ENCODE data around the gene SHROOM3. TPM values are rescaled to one million over a fixed set of nuclear protein-coding genes. Genes with fewer than 3 reads are reported as not detected.

SHROOM3 gene
- total RNA-seq, 2 donors from 2014 or later = 56.7 to 96.0 TPM

GRCh38 chr4:76655566-76656479 is 220.8 kb downstream of the SHROOM3 start:
- WGBS, 2 donors = 81 to 89% methylated on average over 6 of the region's 6 CpGs
- TF ChIP-seq, protein P1, sequence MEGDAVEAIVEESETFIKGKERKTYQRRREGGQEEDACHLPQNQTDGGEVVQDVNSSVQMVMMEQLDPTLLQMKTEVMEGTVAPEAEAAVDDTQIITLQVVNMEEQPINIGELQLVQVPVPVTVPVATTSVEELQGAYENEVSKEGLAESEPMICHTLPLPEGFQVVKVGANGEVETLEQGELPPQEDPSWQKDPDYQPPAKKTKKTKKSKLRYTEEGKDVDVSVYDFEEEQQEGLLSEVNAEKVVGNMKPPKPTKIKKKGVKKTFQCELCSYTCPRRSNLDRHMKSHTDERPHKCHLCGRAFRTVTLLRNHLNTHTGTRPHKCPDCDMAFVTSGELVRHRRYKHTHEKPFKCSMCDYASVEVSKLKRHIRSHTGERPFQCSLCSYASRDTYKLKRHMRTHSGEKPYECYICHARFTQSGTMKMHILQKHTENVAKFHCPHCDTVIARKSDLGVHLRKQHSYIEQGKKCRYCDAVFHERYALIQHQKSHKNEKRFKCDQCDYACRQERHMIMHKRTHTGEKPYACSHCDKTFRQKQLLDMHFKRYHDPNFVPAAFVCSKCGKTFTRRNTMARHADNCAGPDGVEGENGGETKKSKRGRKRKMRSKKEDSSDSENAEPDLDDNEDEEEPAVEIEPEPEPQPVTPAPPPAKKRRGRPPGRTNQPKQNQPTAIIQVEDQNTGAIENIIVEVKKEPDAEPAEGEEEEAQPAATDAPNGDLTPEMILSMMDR (IDR thresholded peaks at IDR 0.05) = no peak
- no peak for TF ChIP-seq POLR2A (IDR thresholded peaks at IDR 0.05)
- H3K36me3 ChIP-seq (replicated peaks in 1 of 2; ENCODE audit: insufficient read depth in 1 of 2, low read depth in 2 of 2) = no peaks in the 10 kb centered on the region
- no peak overlapping the region for H3K4me3 ChIP-seq
- ATAC-seq (no peak), DNase-seq (no peak)
- no peaks in the 10 kb centered on the region for H3K9me3 ChIP-seq
- intact Hi-C loops (cut with DNase I) = no loop called here
- no peaks in the 10 kb centered on the region for H3K27me3 ChIP-seq
- no peak overlapping the region for H3K27ac ChIP-seq
- H3K4me1 ChIP-seq = no peaks in the 10 kb centered on the region

- 68 to 82% methylated on average over 2 of the region's 2 CpGs for WGBS, 2 donors
- no peak for ATAC-seq
Measured at GRCh38 chr4:76657443-76657842, 222.4 kb downstream of the SHROOM3 start.

GRCh38 chr4:76658231-76659102 is 223.4 kb downstream of the SHROOM3 start:
- no peak overlapping the region for H3K27ac ChIP-seq
- DNase-seq = no peak
- intact Hi-C loops (cut with DNase I) = no loop called here

More at GRCh38 chr4:76657443-76657842, 222.4 kb downstream of the SHROOM3 start:
- Histone ChIP-seq H3K27ac (no peak overlapping the region), H3K9me3 (no peaks in the 10 kb centered on the region), H3K27me3 (no peaks in the 10 kb centered on the region), H3K36me3 (replicated peaks in 1 of 2; ENCODE audit: insufficient read depth in 1 of 2, low read depth in 2 of 2) (no peaks in the 10 kb centered on the region), H3K4me3 (no peak overlapping the region), H3K4me1 (no peaks in the 10 kb centered on the region)
- intact Hi-C loops (cut with DNase I) = no loop called here
- no peak for DNase-seq
- TF ChIP-seq, protein P1 (IDR thresholded peaks at IDR 0.05) = no peak
- TF ChIP-seq POLR2A (IDR thresholded peaks at IDR 0.05) = no peak

GRCh38 chr4:76659103-76659490 is 224.1 kb downstream of the SHROOM3 start:
- Histone ChIP-seq H3K4me3 (no peak overlapping the region), H3K9me3 (no peaks in the 10 kb centered on the region), H3K27me3 (no peaks in the 10 kb centered on the region), H3K4me1 (peaks cover 6% of the 10 kb centered on the region), H3K27ac (no peak overlapping the region), H3K36me3 (replicated peaks in 1 of 2; ENCODE audit: insufficient read depth in 1 of 2, low read depth in 2 of 2) (no peaks in the 10 kb centered on the region)
- intact Hi-C loops (cut with DNase I) = no loop called here
- ATAC-seq (no peak), DNase-seq (no peak)
- WGBS, 2 donors = 96 to 100% methylated on average over 1 of the region's 1 CpG
- TF ChIP-seq, protein P1 (IDR thresholded peaks at IDR 0.05) = no peak
- TF ChIP-seq POLR2A (IDR thresholded peaks at IDR 0.05) = no peak

More at GRCh38 chr4:76658231-76659102, 223.4 kb downstream of the SHROOM3 start:
- no peak for ATAC-seq
- no peak for TF ChIP-seq POLR2A (IDR thresholded peaks at IDR 0.05)
- TF ChIP-seq, protein P1 (IDR thresholded peaks at IDR 0.05) = no peak
- no peaks in the 10 kb centered on the region for H3K9me3 ChIP-seq
- H3K4me3 ChIP-seq = no peak overlapping the region
- 88 to 94% methylated on average over 3 of the region's 3 CpGs for WGBS, 2 donors
- no peaks in the 10 kb centered on the region for H3K36me3 ChIP-seq (replicated peaks in 1 of 2; ENCODE audit: insufficient read depth in 1 of 2, low read depth in 2 of 2)
- H3K4me1 ChIP-seq = no peaks in the 10 kb centered on the region
- no peaks in the 10 kb centered on the region for H3K27me3 ChIP-seq

All from body of pancreas (tissue), 4 donors.